Dendritic cell treated with granulocyte-macrophage colony-stimulating factor and Interleukin-4, amounts not matched to agents 40 ng/mL and 50 ng/mL, for 4 days (primary cell): Measurements from ENCODE around the gene MRPL34.
A peak's percentile ranks its signal among the peaks of the same experiment; 100 is the strongest.

Experiments
- H3K27ac Mint-ChIP-seq: one replicate; pipeline ENCODE4 v1.8.0; 2022; ENCODE audit warnings: mild to moderate bottlenecking, mixed read lengths
- H3K27me3 Mint-ChIP-seq: one replicate; pipeline ENCODE4 v1.8.0; 2022; ENCODE audit warnings: mild to moderate bottlenecking, mixed read lengths
- H3K36me3 Mint-ChIP-seq: one replicate; pipeline ENCODE4 v1.8.0; 2022; ENCODE audit warnings: low read depth, mixed read lengths
- H3K4me1 Mint-ChIP-seq: one replicate; pipeline ENCODE4 v1.8.0; 2022; ENCODE audit warnings: low read depth, mixed read lengths
- H3K4me3 Mint-ChIP-seq: one replicate; pipeline ENCODE4 v1.8.0; 2022; ENCODE audit warnings: mild to moderate bottlenecking, moderate library complexity, mixed read lengths
- H3K9me3 Mint-ChIP-seq: one replicate; pipeline ENCODE4 v1.8.0; 2022; ENCODE audit warnings: mixed read lengths
- intact Hi-C: fragments of 100-400 bp; cut with micrococcal nuclease; formaldehyde crosslinking; loops from one replicate; pipeline ENCODE4 v1.15.0; 2022

MRPL34 gene

GRCh38 chr19:17324357-17325114 is 18.9 kb downstream of the MRPL34 start:
- Mint-ChIP-seq H3K4me3 (no peak overlapping the region), H3K36me3 (peaks cover 89% of the 10 kb centered on the region), H3K9me3 (no peaks in the 10 kb centered on the region), H3K4me1 (peaks cover 32% of the 10 kb centered on the region), H3K27ac (no peak overlapping the region), H3K27me3 (peaks cover 23% of the 10 kb centered on the region)
- intact Hi-C loops = no loop called here

GRCh38 chr19:17325133-17325532 is 19.5 kb downstream of the MRPL34 start:
- Mint-ChIP-seq H3K4me3 (no peak overlapping the region), H3K36me3 (peaks cover 89% of the 10 kb centered on the region), H3K9me3 (no peaks in the 10 kb centered on the region), H3K27me3 (peaks cover 29% of the 10 kb centered on the region), H3K27ac (no peak overlapping the region), H3K4me1 (peaks cover 38% of the 10 kb centered on the region)
- intact Hi-C loops = no loop called here

GRCh38 chr19:17325881-17326594 is 20.4 kb downstream of the MRPL34 start:
- Mint-ChIP-seq H3K27me3 (peaks cover 38% of the 10 kb centered on the region), H3K27ac (no peak overlapping the region), H3K9me3 (no peaks in the 10 kb centered on the region), H3K4me1 (peaks cover 47% of the 10 kb centered on the region), H3K4me3 (no peak overlapping the region), H3K36me3 (peaks cover 89% of the 10 kb centered on the region)
- intact Hi-C loops = no loop called here

DNA sequence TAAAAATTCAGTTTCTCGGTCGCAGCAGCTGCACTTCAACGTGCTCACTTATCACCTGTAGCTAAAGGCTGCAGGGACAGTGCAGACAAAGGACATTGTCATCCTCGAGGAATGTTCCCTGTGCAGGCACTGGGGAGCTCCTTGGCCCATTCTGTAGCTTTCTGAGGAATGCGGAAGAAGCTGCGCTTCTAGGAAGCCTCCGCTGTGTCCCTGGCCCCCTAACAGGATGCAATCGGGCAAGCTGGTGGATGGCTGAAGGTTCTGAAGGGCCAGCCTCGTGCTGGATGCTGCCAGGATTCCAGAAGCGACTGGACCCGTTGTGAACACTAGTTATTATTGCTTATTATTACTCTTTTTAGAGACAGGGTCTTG is 20.9 kb downstream of the MRPL34 start:
- Mint-ChIP-seq H3K4me3 (no peak overlapping the region), H3K36me3 (peaks cover 88% of the 10 kb centered on the region), H3K27ac (no peak overlapping the region), H3K27me3 (peaks cover 43% of the 10 kb centered on the region), H3K4me1 (peaks cover 47% of the 10 kb centered on the region), H3K9me3 (no peaks in the 10 kb centered on the region)
- intact Hi-C loops = no loop called here

DNA sequence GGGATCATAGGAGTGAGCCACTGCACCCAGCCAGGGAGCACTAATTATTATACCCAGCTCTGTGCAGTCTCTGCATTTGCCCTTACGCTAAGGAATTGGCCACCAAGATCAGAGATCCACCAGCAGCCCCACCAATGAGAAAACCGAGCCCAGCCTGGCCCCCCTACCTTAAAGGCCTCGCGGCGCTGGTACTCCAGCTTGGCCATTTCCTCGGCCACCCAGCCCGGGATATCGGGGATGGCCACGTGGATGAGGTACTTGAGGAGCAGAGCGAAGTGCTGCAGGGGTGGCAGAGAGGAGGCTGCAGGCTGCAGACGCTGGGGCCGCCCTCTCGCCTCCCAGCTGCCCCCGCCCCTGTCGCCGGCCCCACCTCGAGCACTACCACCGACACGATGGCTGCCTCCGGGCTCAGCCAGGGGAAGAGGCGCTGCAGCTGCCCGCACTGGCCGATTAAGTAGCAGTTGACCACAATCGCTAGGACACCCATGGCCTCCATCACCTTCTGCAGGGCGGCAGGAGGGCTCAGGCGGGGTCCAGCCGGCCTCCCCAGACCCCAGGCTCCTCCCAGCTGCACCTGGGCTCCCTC is 21.5 kb downstream of the MRPL34 start:
- no peak overlapping the region for H3K4me3 Mint-ChIP-seq
- no peak overlapping the region for H3K27ac Mint-ChIP-seq
- peaks cover 83% of the 10 kb centered on the region for H3K36me3 Mint-ChIP-seq
- intact Hi-C loops = no loop called here
- H3K4me1 Mint-ChIP-seq = peaks cover 46% of the 10 kb centered on the region
- peaks cover 41% of the 10 kb centered on the region for H3K27me3 Mint-ChIP-seq
- no peaks in the 10 kb centered on the region for H3K9me3 Mint-ChIP-seq

DNA sequence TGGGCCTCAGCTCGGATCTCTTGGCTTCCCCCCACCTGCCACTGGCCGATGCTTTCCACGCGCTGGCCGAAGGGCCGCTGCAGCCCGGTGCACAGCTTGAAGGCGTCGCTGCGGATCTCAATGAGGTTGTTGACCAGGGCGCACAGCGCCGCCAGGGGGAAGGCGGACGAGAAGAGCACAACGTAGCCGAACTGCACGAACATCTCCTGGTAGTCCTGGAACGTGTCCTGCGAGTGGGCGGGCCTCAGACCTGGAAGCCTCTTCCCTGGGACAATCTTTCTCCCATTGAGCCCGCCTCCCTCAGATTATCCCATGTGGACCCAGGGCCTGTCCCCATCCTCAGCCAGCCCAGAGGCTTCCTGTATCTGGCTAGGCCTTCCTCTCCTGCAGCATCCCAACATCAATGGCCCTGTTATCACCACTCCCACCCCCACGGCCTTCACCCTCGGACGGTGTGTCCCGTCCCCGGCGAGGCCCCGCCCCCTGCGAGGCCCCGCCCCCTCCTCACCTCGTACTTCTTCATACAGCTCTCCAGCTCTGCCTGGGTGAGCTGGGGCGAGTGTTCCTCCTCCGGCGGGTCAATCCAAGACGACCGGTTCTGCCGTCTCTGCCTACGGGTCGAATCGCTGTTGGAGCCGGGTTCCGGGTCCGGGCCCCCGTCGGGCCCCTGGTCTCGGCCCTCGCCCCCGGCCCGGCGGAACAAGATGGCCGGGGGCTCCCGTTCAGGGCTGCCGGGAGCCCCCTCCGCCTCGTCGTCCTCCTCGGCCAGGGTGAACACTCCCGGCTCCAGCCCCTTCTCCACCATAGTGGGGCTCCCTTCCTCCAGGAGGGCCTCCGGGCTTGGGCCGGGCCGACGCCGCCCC is 22.2 kb downstream of the MRPL34 start:
- Mint-ChIP-seq H3K4me3 (peak overlapping the region; percentile 63), H3K27ac (no peak overlapping the region), H3K9me3 (no peaks in the 10 kb centered on the region), H3K36me3 (peaks cover 83% of the 10 kb centered on the region), H3K27me3 (peaks cover 39% of the 10 kb centered on the region), H3K4me1 (peaks cover 42% of the 10 kb centered on the region)
- intact Hi-C loops = no loop called here

- Mint-ChIP-seq H3K27me3 (peaks cover 36% of the 10 kb centered on the region), H3K36me3 (peaks cover 88% of the 10 kb centered on the region), H3K27ac (no peak overlapping the region), H3K4me3 (peak overlapping the region; percentile 63), H3K9me3 (no peaks in the 10 kb centered on the region), H3K4me1 (peaks cover 45% of the 10 kb centered on the region)
- intact Hi-C loops = no loop called here
Observed at GRCh38 chr19:17328517-17329365, 23.1 kb downstream of the MRPL34 start.

- H3K4me1 Mint-ChIP-seq = peaks cover 52% of the 10 kb centered on the region
- H3K27ac Mint-ChIP-seq = no peak overlapping the region
- intact Hi-C loops = no loop called here
- peaks cover 88% of the 10 kb centered on the region for H3K36me3 Mint-ChIP-seq
- H3K9me3 Mint-ChIP-seq = no peaks in the 10 kb centered on the region
- peaks cover 35% of the 10 kb centered on the region for H3K27me3 Mint-ChIP-seq
- H3K4me3 Mint-ChIP-seq = peak overlapping the region; percentile 51
Observed at GRCh38 chr19:17329366-17330261, 23.9 kb downstream of the MRPL34 start.

DNA sequence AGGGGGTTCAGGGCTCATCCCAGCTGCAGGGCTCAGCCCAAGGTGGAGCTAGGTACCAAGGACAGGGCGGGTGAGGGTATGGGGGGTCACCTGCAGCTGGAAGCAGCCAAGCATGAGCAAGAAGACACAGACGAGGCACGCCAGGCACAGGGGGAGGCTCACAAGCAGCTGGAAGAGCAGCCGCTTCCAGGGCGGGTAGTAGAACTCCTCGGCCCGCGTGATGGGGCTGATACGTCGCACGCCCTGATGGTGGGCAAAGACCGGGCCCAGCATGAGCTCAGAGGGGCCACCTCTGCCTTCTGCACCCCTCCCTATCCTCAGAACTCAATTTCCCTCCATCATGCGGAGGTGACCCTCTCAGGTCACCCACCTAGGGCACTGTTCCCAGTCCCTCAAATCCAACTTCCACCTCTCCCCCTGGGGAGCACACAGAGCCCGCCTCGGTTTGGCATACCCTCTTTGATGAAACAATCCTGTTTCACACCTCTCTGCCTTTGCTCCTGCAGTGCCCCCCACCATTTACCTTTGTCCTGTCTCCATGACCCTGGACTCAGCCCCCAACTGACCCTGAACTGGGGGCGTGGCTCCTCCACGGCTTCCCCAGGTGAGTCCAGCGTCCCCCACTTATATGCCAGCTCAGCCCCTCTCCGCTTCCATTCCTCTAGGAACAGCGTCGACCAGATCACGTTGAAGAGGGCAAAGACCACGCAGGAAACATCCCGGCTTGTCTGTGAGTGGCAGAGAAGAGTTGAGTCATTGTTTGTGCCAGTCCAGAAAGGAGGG is 24.8 kb downstream of the MRPL34 start:
- Mint-ChIP-seq H3K9me3 (no peaks in the 10 kb centered on the region), H3K36me3 (peaks cover 80% of the 10 kb centered on the region), H3K4me1 (peaks cover 58% of the 10 kb centered on the region), H3K27me3 (peaks cover 35% of the 10 kb centered on the region), H3K27ac (peak overlapping the region; percentile 25), H3K4me3 (no peak overlapping the region)
- intact Hi-C loops = no loop called here

- intact Hi-C loops = no loop called here
- H3K27ac Mint-ChIP-seq = peak overlapping the region; percentile 25
Observed at GRCh38 chr19:17331045-17331558, 25.4 kb downstream of the MRPL34 start.

GRCh38 chr19:17332360-17332676 is 26.6 kb downstream of the MRPL34 start:
- Mint-ChIP-seq H3K27me3 (peaks cover 35% of the 10 kb centered on the region), H3K4me1 (peaks cover 72% of the 10 kb centered on the region), H3K36me3 (peaks cover 72% of the 10 kb centered on the region), H3K9me3 (no peaks in the 10 kb centered on the region), H3K4me3 (no peak overlapping the region), H3K27ac (no peak overlapping the region)
- intact Hi-C loops = no loop called here

More at GRCh38 chr19:17331045-17331558, 25.4 kb downstream of the MRPL34 start:
- Mint-ChIP-seq H3K9me3 (no peaks in the 10 kb centered on the region), H3K4me1 (peaks cover 61% of the 10 kb centered on the region), H3K36me3 (peaks cover 73% of the 10 kb centered on the region), H3K27me3 (peaks cover 35% of the 10 kb centered on the region), H3K4me3 (no peak overlapping the region)
